GM12865 (cell line): ENCODE results near the gene MARCHF10.
"Not testable (repeated sequence)": the region's sequence is repeated elsewhere in the genome, so short reads cannot be mapped to it uniquely, and the experiment has no call there.

Experiments
- DNase-seq: peaks from one replicate; pipeline ENCODE4 v3.0.0; 2010; ENCODE audit warnings: low read depth
- H3K4me3 ChIP-seq: 2 replicates; pipeline ENCODE4 v1.5.1; 2011; ENCODE audit warnings: mild to moderate bottlenecking, low read depth, low read length, control low read depth
- CTCF ChIP-seq: IDR thresholded peaks from 2 replicates; pipeline ENCODE4 v1.5.1; 2011; ENCODE audit warnings: low read length, control low read depth, low read depth, inconsistent platforms; ENCODE audit not compliant: insufficient read depth; ENCODE audit errors: missing control alignments

MARCHF10 gene

GRCh38 chr17:62807812-62808575 lies at the start of gene MARCHF10:
Gene MARCHF10, minus strand, starts transcription at chr17:62808314. Its CDS starts 6,579 bp downstream, at chr17:62801735.
- no peak for TF ChIP-seq CTCF
- H3K4me3 ChIP-seq, result no peak within 1 kb of the TSS
- peak; percentile 15 for DNase-seq

- no peak overlapping the region for H3K4me3 ChIP-seq
- no peak for DNase-seq
- no peak for TF ChIP-seq CTCF
Measured at GRCh38 chr17:62857526-62857925, 49.4 kb upstream of the MARCHF10 start.

- TF ChIP-seq CTCF, result no peak
- no peak for DNase-seq
- no peak overlapping the region for H3K4me3 ChIP-seq
Measured at GRCh38 chr17:62856594-62856993, 48.5 kb upstream of the MARCHF10 start.

- TF ChIP-seq CTCF, result no peak
Measured at GRCh38 chr17:62855156-62855555, 47.0 kb upstream of the MARCHF10 start.

GRCh38 chr17:62854098-62854680 lies 46.1 kb upstream of the MARCHF10 start:
- TF ChIP-seq CTCF, result no peak
- no peak for DNase-seq
- no peak overlapping the region for H3K4me3 ChIP-seq

More at GRCh38 chr17:62855156-62855555, 47.0 kb upstream of the MARCHF10 start:
- DNase-seq, result no peak
- no peak overlapping the region for H3K4me3 ChIP-seq

GRCh38 chr17:62852195-62852594 lies 44.1 kb upstream of the MARCHF10 start:
- TF ChIP-seq CTCF, result no peak
- no peak for DNase-seq
- no peak overlapping the region for H3K4me3 ChIP-seq

GRCh38 chr17:62849591-62850415 lies 41.7 kb upstream of the MARCHF10 start:
- H3K4me3 ChIP-seq, result not testable (repeated sequence)

More at GRCh38 chr17:62849591-62850415, 41.7 kb upstream of the MARCHF10 start:
- DNase-seq, result not testable (repeated sequence)
